Amygdala (tissue), 56 donors: ENCODE results near the gene INCA1.
"Not testable (repeated sequence)": the region's sequence is repeated elsewhere in the genome, so short reads cannot be mapped to it uniquely, and the experiment has no call there.

Experiments
- DNase-seq, 56 donors: peaks; one replicate each; lab custom pipeline; 2025; lab: John Stamatoyannopoulos, UW

The INCA1 gene, protein sequence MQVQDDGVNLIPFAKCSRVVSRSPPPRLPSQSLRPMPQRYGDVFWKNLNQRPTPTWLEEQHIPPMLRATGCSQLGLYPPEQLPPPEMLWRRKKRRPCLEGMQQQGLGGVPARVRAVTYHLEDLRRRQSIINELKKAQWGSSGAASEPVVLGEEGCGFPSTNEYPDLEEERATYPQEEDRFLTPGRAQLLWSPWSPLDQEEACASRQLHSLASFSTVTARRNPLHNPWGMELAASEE

DNA sequence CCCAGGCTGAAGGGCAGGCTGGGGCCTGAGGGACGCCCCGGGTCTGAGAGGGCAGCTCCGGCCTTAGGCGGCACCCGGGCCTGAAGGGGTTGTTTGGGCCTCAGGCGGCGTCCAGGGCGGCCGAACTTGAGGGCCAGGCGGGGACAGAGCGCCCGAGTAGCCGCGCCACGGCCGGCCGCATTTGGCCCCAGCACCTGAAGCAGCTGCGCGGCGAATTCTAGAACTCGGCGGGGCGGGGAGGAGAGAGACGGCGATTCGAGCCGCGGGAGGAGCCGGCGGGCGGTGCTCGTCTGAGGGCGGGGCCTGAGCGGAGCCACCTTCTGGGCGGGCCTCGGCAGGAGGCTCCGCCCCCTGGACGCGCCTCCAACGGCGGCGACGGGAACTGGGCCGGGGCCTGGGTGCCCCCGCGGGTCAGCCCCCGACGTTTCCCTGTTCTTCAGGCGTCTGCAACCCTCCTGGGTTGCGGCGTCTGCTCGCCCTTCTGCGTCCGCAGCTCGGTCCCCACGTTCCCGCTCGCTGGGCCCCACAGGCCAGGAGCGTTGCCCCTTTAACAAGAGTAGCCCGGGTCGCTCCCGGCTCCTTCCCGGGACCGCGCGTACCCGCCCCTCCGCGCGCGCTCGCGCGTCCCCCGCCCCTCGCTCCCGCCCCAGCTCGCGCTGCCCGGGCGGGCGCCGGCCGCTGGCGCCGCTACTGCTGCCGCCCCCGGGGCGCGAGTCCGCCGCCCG, at the start of gene INCA1, which contains the start of gene KIF1C:
Gene INCA1 (minus strand): TSS at position 221 of the 725 bp plus-strand sequence. CDS start 3,085 bp downstream, outside the sequence.
Gene KIF1C (plus strand): TSS at position 649 of the 725 bp plus-strand sequence. CDS start 2,297 bp downstream, outside the sequence.
- peak; percentile 58 to 98 (median 90) for DNase-seq

DNA sequence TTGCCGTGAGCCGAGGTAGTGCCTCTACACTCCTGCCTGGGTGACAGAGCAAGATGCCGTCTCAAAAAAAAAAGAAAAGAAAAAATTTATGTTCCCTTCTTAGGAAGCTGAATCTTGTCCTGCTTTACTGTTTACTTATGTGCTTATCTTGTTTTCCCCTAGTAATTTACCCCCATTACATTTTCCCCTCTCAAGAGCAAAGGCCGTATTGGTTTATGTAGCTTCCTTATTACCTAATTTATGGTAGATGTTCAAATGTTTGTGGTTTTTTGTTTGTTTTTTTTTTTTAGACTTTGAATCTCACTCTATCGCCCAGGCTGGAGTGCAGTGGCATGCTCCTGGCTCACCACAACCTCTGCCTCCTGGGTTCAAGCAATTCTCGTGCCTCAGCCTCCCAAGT, 48.2 kb upstream of the INCA1 start:
- no peak for DNase-seq

DNA sequence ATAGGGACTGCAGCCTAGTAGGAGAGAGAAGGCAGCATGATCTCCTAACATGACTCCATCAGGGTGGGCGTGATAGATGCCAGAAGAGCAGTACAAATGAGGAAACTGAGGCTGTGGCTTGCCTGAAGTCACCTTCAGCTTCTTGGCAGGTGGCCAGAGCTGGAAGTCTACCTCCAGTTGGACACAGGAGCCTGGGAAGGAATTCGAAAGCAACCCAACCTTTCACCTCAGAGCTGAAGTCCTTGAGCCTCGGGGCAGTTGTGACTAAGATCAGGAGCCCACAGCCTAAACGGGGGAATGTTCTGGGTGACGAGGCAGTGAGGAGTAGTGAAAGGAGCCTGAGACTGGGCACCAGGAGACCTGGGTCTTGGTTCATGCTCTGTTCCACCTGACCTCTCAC, 47.3 kb upstream of the INCA1 start:
- no peak for DNase-seq

DNA sequence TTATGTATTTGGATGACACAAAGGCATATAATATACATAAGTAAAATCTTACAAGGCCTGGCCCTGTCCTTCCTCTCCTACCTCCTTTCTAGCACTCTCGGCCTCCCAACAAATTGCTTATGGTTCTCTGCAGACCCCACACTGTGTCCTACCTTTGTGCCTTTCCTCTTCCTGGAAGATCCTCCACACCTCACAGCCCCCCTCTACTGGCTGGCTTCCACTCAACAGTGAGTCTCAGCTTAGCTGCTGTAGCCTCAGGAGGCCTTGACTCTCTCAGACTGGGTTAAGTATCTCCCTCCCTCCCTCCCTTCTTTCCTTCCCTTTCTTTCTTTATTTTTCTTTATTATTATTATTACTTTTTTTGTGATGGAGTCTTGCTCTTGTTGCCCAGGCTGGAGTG, 46.2 kb upstream of the INCA1 start:
- DNase-seq = no peak

DNA sequence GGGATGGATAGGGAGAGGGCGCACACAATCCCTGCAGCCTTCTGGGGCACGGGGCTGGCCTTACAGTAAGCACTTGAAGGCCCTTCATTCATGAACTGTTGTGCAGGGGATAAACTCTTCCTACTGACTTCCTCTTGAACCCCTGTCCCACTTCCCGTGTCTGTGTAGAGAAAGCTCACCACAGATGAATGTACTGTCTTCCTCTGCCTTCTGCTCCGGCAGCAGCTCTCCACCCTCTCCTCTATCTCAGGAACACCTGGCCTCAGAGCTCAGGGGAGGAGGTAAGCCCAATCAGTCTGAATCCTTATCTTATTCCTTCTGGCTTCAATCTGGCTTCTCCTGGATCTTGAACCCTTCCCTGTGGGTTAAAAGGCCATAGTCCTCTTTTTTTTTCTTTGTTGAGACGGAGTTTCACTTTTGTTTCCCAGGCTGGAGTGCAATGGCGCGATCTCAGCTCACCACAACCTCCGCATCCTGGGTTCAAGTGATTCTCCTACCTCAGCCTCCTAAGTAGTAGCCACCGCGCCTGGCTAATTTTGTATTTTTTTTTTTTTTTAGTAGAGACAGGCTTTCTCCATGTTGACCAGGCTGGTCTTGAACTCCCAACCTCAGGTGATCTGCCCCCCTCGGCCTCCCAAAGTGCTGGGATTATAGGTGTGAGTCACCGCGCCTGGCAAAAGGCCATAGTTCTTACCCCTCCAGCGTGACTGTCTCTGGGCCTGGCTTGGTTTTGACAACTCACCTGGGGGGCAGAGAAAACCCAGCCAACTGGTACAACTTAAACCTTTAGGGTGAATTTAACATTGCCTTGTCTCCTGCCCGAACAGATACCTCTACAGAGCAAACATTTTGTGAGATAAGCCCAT, 45.1 kb upstream of the INCA1 start:
- no peak for DNase-seq

DNA sequence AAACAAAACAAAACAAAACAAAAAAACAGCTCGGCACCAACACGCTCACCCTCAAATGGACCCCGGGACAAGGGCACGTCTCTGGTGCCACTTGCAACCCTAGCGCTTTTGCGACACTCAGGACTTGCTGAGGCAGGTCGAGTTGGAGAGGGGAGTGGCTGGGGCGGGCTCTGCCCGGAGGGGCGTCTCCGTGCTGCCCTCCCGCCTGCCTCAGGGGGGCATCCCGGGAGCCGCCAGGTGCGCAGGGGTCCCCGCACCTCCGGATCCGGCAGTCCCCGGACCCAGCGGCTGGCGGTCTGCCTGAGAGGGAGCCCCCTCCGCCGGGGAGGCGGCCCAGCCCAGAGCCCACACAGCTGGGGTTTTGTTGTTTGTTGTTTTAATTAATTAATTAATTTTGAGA, 38.0 kb upstream of the INCA1 start, which contains the start of gene SLC52A1:
Gene SLC52A1 (minus strand): TSS at position 112 of the 400 bp plus-strand sequence. CDS start 820 bp downstream, outside the sequence.
- DNase-seq = no peak

DNA sequence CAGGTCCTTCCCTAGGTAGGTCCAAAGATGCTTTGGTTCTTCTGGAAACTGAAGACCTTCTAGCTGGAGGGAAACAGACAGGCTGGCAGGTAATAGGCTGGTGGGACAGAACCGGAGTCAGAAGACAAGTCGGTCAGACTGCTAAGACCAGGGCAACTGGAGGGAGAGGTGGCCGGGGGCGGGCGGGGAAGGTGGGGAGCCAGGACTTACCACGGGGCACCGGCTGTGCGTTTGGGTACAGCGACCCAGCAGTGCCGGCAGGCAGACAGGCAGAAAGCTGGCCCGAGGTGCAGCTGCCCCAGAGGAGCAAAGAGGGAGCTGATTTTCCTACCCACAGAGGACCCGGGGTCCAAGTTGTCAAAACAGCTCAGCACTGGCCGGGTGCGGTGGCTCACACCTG, 37.3 kb upstream of the INCA1 start:
- no peak for DNase-seq

DNA sequence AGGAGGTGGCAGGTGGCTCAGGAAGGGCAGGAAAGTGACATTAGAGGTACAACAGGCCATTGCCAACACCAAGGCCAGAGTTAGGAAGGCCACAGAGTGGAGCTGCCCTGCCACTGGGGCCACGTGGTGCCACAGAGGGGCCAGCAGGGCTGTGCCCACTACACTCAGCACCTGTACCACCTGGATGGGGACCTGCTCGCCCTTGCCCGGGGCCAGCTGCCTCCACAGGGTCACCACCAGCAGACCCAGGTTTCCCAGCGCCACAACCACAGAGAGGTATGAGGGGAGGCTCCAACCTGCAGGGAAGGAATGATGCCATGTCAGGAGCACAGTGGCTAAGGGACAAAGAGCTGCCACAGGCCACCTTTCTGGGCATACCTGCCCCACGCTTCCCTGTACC, 36.7 kb upstream of the INCA1 start:
- no peak for DNase-seq

DNA sequence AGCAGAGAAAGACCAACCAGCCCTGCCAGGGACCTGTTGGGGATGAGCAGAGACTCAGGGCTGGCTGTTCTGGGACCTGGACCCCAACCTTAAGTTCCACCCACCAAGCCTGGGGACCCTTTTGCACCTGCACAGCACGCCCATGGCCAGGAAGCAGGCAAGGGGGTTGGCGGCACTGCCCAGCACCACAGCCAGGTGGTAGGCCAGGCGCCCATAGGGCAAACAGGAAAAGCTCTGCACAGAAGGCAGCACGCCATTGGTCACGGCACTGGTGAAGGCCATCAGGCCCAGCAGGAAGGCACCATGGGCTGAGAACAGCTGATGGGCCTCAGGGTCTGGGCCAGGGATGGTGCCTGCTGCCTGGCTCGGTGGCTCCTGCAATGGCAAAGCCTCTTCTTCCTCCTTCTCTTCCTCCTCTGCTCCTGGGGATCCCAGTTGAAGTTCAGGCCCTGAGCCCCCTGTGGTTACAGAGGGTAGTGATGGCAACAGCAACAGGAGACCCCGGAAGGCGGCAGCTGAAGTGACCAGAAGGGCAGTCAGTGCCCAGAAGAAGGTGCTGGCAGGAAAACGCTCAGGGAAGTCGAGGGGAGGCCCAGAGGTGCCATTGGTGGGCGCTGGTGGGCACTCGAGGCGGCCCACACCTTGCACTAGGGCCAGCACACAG, 36.2 kb upstream of the INCA1 start:
- no peak for DNase-seq

DNA sequence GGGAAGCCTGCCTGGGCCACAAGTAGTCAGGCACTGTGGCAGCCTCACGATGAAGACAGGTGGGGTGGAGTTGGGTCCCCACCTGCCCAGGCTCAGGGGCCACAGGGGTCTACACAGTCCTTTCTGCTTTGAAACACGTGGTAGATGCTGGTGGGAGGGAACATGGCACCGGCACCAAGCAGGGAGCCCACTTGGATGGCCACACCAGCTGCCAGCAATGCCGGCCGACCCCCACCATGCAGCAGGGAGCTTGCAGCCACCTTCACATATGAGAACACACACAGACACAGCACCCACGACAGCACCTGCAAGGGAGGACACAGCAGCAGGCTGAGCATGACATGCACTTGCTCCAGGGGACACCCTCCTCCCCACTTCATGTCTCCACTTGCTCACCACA, 35.5 kb upstream of the INCA1 start:
- DNase-seq = no peak

DNA sequence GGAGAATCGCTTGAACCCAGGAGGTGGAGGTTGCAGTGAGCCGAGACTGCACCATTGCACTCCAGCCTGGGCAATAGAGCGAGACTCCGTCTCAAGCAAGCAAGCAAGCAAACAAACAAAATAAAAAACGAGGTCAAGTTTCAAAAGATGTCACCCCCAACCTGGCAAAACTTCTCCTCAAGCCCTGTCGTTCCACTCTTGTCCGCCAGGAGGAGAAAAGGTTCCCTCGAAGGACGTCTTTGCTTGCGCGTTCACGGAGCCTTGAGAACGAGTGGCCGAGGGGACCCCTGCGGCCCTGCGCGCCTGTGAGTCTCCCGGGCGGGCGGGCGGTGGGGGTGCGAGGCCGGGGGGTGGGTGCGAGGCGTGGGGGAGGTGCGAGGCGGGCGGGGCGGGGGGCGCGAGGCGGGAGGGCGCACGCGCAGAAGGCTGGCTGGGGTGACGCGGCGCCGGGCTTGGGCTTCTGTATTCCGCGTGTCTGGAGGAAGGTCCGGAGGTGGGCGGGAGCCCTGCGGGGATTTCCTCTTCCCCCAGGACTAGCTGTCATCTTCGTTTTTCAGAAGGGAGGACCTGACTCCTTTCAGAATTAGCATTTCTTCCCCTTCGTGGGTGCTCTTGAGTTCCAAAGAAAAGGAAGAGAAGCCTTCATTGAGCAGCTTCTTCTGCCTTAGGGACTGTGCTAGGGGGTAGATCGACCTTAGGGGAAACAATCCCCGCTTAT, 34.2 kb upstream of the INCA1 start:
- DNase-seq = peak in 54 of 56 donors; percentile 11 to 83 (median 58)

DNA sequence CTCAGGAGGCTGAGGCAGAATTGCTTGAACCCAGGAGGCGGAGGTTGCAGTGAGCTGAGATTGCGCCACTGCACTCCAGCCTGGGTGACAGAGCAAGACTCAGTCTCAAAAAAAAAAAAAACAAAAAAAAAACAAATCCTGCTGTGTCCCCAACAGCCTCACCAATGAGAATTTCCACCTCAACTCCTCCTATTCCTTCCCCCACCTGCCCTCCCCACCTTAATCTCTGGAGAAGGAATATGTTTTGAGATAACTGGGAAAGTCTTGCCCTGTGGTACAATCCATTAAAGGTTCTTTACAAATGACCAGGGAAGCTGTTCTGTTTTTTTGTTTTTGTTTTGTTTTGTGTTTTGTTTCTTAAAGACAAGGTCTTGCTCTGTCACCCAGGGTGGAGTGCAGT, 32.8 kb upstream of the INCA1 start:
- not testable (repeated sequence) for DNase-seq

DNA sequence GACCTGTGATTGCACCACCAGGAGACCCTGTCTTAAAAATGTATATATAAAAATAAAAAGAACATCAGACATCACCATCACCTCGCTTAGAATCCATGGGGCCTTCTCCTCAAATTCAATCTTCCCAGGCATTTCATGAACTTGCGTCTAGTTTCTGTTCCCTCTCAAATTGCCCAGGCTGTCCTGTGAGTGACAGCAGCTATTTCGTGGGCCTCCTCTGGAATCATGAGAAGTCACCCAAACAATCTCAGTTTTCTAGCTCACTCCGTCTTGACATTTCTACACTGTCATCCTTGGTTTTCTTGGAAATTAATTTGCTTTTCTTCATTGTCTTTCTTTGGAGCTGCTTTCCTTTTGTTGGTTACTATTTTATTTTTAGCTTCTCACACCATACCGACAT, 30.6 kb upstream of the INCA1 start:
- no peak for DNase-seq

DNA sequence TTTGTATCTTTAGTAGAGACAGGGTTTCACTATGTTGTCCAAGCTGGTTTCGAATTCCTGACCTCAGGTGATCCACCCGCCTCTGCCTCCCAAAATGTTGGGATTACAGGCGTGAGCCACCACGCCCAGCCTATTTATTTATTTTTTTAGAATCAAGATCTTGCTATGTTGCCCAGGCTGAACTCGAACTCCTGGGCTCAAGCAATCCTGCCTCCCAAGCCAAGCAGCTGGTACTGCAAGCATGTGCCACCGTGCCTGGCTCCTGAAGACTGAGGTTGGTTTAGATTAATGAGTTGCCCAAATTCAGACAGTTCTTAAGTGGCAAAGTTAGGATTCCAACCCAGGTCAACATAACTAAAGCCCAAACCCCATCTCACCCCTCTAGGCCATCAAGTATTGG, 30.0 kb upstream of the INCA1 start:
- DNase-seq = no peak

DNA sequence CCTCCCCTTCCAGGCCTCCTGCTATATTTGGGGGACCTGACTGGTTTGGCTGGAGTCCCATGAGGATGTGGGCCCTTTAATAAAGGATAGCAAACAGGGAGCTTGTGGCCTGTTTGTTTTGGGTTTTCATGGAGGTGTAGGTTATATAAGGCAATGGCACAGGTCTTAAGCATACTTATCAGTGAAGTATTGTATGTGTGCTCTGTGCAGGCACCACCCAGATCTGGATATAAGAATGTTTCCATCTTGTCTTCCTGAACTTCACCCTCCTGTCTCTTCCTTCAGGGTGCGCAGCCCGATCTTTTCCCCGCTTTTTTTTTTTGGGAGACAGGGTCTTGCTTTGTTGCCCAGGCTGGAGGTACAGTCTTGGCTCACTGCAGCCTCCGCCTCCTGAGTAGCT, 27.3 kb upstream of the INCA1 start:
- DNase-seq = no peak

DNA sequence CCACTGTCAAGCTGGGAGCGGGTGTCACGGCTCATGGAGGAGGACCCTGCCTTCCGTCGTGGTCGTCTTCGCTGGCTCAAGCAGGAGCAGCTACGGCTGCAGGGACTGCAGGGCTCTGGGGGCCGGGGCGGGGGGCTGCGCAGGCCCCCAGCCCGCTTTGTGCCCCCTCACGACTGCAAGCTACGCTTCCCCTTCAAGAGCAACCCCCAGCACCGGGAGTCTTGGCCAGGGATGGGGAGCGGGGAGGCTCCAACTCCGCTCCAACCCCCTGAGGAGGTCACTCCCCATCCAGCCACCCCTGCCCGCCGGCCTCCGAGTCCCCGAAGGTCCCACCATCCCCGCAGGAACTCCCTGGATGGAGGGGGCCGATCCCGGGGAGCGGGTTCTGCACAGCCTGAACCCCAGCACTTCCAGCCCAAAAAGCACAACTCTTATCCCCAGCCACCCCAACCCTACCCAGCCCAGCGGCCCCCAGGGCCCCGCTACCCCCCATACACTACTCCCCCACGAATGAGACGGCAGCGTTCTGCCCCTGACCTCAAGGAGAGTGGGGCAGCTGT, 26.3 kb upstream of the INCA1 start:
- DNase-seq = no peak

DNA sequence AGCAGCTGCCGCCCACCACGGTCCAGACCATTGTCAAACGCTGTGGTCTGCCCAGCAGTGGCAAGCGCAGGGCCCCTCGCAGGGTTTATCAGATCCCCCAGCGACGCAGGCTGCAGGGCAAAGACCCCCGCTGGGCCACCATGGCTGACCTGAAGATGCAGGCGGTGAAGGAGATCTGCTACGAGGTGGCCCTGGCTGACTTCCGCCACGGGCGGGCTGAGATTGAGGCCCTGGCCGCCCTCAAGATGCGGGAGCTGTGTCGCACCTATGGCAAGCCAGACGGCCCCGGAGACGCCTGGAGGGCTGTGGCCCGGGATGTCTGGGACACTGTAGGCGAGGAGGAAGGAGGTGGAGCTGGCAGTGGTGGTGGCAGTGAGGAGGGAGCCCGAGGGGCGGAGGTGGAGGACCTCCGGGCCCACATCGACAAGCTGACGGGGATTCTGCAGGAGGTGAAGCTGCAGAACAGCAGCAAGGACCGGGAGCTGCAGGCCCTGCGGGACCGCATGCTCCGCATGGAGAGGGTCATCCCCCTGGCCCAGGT, 24.9 kb upstream of the INCA1 start:
- no peak for DNase-seq

DNA sequence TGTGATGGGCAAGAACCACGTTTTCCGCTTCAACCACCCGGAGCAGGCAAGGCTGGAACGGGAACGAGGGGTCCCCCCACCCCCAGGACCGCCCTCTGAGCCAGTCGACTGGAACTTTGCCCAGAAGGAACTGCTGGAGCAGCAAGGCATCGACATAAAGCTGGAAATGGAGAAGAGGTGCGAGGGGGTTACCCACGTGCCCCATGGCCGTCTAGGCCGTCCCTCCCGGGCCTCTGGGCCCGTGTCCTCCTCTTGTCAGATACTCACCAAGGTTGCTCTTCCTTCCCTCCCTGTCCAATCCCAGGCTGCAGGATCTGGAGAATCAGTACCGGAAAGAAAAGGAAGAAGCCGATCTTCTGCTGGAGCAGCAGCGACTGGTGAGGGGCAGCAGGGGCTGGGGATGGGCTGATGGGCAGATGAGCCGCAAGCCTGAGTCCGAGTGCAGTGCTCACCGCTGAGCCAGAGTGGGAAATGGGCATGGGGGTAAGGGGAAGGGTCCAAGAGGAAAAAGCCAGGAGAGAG, 23.2 kb upstream of the INCA1 start:
- DNase-seq = no peak

DNA sequence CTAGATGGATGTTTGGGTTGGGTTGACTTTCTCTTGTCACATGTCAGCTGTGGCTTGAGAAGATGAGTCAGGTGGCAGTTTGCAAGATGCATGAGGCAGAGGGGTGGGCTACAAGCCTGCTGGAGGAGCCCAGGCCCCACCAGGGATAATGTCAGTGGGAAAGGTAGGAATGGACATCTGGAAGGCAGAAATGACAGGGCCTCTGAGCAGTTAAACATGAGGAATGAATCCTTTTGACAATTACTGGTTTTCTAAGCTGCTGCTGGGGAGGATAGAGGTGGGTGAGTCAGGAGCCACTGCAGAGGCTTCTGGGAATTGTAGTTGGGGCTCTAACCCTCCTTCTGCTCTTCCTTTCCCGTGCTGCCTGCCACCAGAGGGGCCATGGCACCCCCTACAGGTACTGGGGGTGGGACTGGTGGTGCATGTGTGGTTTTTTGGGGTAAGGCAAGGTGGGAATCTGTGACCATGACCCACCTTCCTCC, 22.2 kb upstream of the INCA1 start:
- peak in 2 of 56 donors; percentile 18 to 21 for DNase-seq
